Measurements from ENCODE around the gene ALPL. TPM values are rescaled to one million over a fixed set of nuclear protein-coding genes. Genes with fewer than 3 reads are reported as not detected.

The ALPL gene
- total RNA-seq, 4 donors from 2014 or later, result 1.6 to 8.6 (median 1.8) TPM

GRCh38 chr1:21599402-21599801 lies 90.2 kb downstream of the ALPL start:
- Histone ChIP-seq H3K27me3 (no peaks in the 10 kb centered on the region), H3K9me3 (no peaks in the 10 kb centered on the region), H3K4me3 (no peak overlapping the region), H3K36me3 (no peaks in the 10 kb centered on the region), H3K27ac (no peak overlapping the region), H3K4me1 (no peaks in the 10 kb centered on the region)
- TF ChIP-seq POLR2AphosphoS5 (IDR thresholded peaks at IDR 0.05), result no peak
- TF ChIP-seq, protein P1, sequence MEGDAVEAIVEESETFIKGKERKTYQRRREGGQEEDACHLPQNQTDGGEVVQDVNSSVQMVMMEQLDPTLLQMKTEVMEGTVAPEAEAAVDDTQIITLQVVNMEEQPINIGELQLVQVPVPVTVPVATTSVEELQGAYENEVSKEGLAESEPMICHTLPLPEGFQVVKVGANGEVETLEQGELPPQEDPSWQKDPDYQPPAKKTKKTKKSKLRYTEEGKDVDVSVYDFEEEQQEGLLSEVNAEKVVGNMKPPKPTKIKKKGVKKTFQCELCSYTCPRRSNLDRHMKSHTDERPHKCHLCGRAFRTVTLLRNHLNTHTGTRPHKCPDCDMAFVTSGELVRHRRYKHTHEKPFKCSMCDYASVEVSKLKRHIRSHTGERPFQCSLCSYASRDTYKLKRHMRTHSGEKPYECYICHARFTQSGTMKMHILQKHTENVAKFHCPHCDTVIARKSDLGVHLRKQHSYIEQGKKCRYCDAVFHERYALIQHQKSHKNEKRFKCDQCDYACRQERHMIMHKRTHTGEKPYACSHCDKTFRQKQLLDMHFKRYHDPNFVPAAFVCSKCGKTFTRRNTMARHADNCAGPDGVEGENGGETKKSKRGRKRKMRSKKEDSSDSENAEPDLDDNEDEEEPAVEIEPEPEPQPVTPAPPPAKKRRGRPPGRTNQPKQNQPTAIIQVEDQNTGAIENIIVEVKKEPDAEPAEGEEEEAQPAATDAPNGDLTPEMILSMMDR (IDR thresholded peaks at IDR 0.05), result no peak
- no peak for TF ChIP-seq POLR2A (IDR thresholded peaks at IDR 0.05)
- no peak for TF ChIP-seq EP300 (IDR thresholded peaks at IDR 0.05; ENCODE audit: low read depth)
- no peak for DNase-seq
- 82% methylated on average over 15 of the region's 15 CpGs; no CpG with 5 or more reads in 1 of the 2 donors for WGBS, 2 donors (ENCODE audit: low coverage in 1 of 2)
- in situ Hi-C loops (cut with MboI; ENCODE audit: low pct_ligation_motif_present in 1 of 4, low pct_unique_long_range_greater_than_20kb in 1 of 4, low sequenced_read_pairs in 3 of 4) (no loop called here), intact Hi-C loops (cut with DNase I; ENCODE audit: low total_unique reads) (no loop called here)

DNA sequence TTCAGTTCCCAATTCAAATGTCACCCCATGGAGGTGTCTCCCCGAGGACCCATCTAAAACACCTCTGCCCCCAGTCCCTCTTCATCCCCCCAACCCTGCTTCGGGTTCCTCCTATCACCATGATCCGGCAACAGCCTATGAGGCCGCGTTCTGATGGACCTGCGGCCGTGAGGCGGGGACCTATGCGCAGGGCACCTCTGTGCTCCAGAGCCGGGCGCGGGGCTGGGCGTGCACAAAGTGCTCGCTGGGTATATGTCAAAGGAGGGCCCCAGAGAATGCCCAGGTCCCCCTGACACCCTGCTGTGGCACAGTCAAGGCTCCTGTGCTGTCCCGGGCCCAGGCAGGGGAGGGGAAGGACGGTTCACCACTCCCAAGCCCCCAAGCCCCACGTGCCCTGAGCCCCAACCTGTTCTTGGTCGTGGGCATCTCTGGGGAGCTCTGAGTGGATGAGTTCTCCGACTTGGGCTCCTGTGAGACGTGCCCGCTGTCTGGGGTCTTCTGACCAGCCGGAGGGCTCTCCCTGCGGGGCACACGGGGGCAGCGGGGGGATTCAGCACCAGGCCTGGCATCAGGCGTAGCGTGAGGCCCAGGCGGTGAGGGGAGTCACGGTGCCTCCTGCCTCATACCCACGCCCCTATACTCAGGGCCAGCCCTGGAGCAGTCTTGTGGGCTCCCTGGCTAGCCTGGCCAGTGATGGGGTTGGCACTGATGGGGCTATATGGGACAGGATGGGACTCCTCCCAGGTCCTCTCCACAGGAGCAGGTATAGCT lies 92.2 kb downstream of the ALPL start:
- no peak overlapping the region for H3K4me3 ChIP-seq
- H3K36me3 ChIP-seq, result no peaks in the 10 kb centered on the region
- no peaks in the 10 kb centered on the region for H3K27me3 ChIP-seq
- H3K4me1 ChIP-seq, result no peaks in the 10 kb centered on the region
- intact Hi-C loops (cut with DNase I; ENCODE audit: low total_unique reads), result no loop called here
- H3K9me3 ChIP-seq, result no peaks in the 10 kb centered on the region
- WGBS, 2 donors (ENCODE audit: low coverage in 1 of 2), result 84% methylated on average over 24 of the region's 30 CpGs; no CpG with 5 or more reads in 1 of the 2 donors
- TF ChIP-seq POLR2AphosphoS5 (IDR thresholded peaks at IDR 0.05) (no peak), EP300 (IDR thresholded peaks at IDR 0.05; ENCODE audit: low read depth) (no peak), POLR2A (IDR thresholded peaks at IDR 0.05) (no peak)
- TF ChIP-seq, protein P1 (IDR thresholded peaks at IDR 0.05), result no peak
- no peak for DNase-seq
- no peak overlapping the region for H3K27ac ChIP-seq
- in situ Hi-C loops (cut with MboI; ENCODE audit: low pct_ligation_motif_present in 1 of 4, low pct_unique_long_range_greater_than_20kb in 1 of 4, low sequenced_read_pairs in 3 of 4), result no loop called here

DNA sequence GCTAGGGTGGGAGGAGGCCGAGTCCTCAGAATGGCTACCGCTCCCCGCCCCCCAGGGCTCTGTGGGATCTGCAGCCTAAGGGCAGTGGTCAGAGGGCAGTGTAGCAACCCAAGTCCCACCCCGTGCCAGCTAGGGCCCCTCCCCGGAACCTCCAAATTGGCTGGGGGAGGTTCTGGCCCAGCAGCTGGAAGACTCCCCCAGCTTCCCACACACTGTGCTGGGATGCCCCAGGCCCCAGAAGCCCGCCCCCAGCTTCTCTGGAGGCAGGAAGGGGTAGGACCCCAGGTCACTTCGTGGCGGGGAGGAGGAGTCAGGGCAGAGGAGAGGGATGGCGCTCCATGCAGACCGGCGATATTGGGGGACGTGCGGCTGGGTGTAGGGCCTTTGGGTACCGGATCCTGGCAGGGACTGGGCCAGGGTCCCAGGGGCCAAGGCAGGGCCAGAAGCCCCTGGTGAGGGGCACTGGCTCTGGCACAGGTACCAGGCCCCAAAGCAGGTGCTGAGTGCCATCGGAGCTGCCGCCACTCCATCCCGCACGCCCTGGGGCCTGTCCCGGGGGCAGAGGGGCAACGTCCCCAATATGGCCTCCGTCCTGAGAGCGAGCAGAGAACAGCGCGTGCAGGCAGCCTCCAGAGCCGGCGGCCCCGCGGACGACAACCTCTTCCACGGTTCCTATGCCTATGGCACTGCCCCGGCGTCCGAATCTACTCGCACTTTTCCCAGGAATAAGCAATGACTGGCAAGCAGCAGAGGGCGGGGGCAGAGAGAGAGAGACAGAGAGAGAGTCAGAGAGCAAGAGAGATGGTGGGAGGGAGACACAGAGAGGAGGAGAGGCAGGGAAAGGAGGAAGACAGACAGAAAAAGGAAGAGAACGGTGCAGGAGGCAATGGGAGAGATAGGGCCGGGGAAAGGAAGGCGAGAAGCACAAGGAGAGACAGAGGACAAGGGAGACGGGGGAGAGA lies 94.2 kb downstream of the ALPL start:
- TF ChIP-seq, protein P1 (IDR thresholded peaks at IDR 0.05), result no peak
- TF ChIP-seq POLR2AphosphoS5 (IDR thresholded peaks at IDR 0.05) (no peak), POLR2A (IDR thresholded peaks at IDR 0.05) (no peak), EP300 (IDR thresholded peaks at IDR 0.05; ENCODE audit: low read depth) (no peak)
- no peaks in the 10 kb centered on the region for H3K36me3 ChIP-seq
- peaks cover 0 to 4% (median 2%) of the 10 kb centered on the region in 4 donors for H3K4me1 ChIP-seq
- intact Hi-C loops (cut with DNase I; ENCODE audit: low total_unique reads), result no loop called here
- no peak overlapping the region for H3K27ac ChIP-seq
- H3K4me3 ChIP-seq, result no peak overlapping the region
- 74 to 87% methylated on average over 5 to 36 of the region's 39 CpGs for WGBS, 2 donors (ENCODE audit: low coverage in 1 of 2)
- no peaks in the 10 kb centered on the region for H3K27me3 ChIP-seq
- H3K9me3 ChIP-seq, result no peaks in the 10 kb centered on the region
- in situ Hi-C loops (cut with MboI; ENCODE audit: low pct_ligation_motif_present in 1 of 4, low pct_unique_long_range_greater_than_20kb in 1 of 4, low sequenced_read_pairs in 3 of 4), result no loop called here
- DNase-seq, result no peak
